Mesothelial cell of epicardium (in vitro differentiated cells): ENCODE data around the gene POLD3. TPM values are rescaled to one million over a fixed set of nuclear protein-coding genes. Genes with fewer than 3 reads are reported as not detected.

Experiments used
- DNase-seq, 2 experiments: peaks; one replicate each; pipeline ENCODE4 v3.0.0; 2021; ENCODE audit warnings: low spot score in 2 of 2; ENCODE audit not compliant: unreplicated experiment in 2 of 2
- H3K27ac Mint-ChIP-seq: 2 replicates; pipeline ENCODE4 v1.8.0; 2021; ENCODE audit warnings: mixed read lengths
- H3K27me3 Mint-ChIP-seq: 2 replicates; pipeline ENCODE4 v1.8.0; 2021; ENCODE audit warnings: low read depth, mixed read lengths
- H3K36me3 Mint-ChIP-seq: 2 replicates; pipeline ENCODE4 v1.8.0; 2021; ENCODE audit warnings: mixed read lengths
- H3K4me1 Mint-ChIP-seq: 2 replicates; pipeline ENCODE4 v1.8.0; 2021; ENCODE audit warnings: mixed read lengths
- H3K4me3 Mint-ChIP-seq: 2 replicates; pipeline ENCODE4 v1.8.0; 2021; ENCODE audit warnings: mild to moderate bottlenecking, moderate library complexity, mixed read lengths
- H3K9me3 Mint-ChIP-seq: 2 replicates; pipeline ENCODE4 v1.8.0; 2021; ENCODE audit warnings: mixed read lengths
- CTCF ChIP-seq: fragments of 200-600 bp; sonication (generic); IDR thresholded peaks from one replicate; pipeline ENCODE4 v1.5.0; 2021; ENCODE audit warnings: antibody characterized with exemption; ENCODE audit not compliant: unreplicated experiment
- total RNA-seq: library from RNA; stranded (reverse); gene quantifications from 3 replicates; pipeline ENCODE4 v1.2.1, GENCODE V29; 2021

POLD3 gene
- 21.7 to 24.9 TPM (median 23.8 TPM) in 3 replicates for total RNA-seq

- H3K36me3 Mint-ChIP-seq = peaks cover 22% of the 10 kb centered on the region
- H3K4me3 Mint-ChIP-seq = peak within 1 kb of the TSS; percentile 99
- H3K27me3 Mint-ChIP-seq = no peaks in the 10 kb centered on the region
- H3K4me1 Mint-ChIP-seq = peaks cover 19% of the 10 kb centered on the region
- DNase-seq = peak; percentile 87 to 91
- peaks cover 7% of the 10 kb centered on the region for H3K9me3 Mint-ChIP-seq
- H3K27ac Mint-ChIP-seq = peak within 1 kb of the TSS; percentile 99
- no peak for TF ChIP-seq CTCF
Observed at GRCh38 chr11:74592441-74593362, at the start of gene POLD3. Gene POLD3 (plus strand): TSS chr11:74592582. CDS start chr11:74592659, 77 bp downstream.

GRCh38 chr11:74543991-74544390 is 48.4 kb upstream of the POLD3 start:
- H3K36me3 Mint-ChIP-seq = no peaks in the 10 kb centered on the region
- no peak overlapping the region for H3K27ac Mint-ChIP-seq
- no peak for TF ChIP-seq CTCF
- H3K4me3 Mint-ChIP-seq = no peak overlapping the region
- no peaks in the 10 kb centered on the region for H3K27me3 Mint-ChIP-seq
- no peaks in the 10 kb centered on the region for H3K4me1 Mint-ChIP-seq
- H3K9me3 Mint-ChIP-seq = peaks cover 33% of the 10 kb centered on the region
- DNase-seq = no peak

- no peak for TF ChIP-seq CTCF
- Mint-ChIP-seq H3K4me1 (no peaks in the 10 kb centered on the region), H3K4me3 (no peak overlapping the region), H3K36me3 (no peaks in the 10 kb centered on the region), H3K27ac (no peak overlapping the region), H3K9me3 (peaks cover 26% of the 10 kb centered on the region), H3K27me3 (no peaks in the 10 kb centered on the region)
- no peak for DNase-seq
Observed at GRCh38 chr11:74546752-74547151, 45.6 kb upstream of the POLD3 start.

GRCh38 chr11:74550991-74551753 is 41.2 kb upstream of the POLD3 start:
- H3K27me3 Mint-ChIP-seq = no peaks in the 10 kb centered on the region
- H3K9me3 Mint-ChIP-seq = no peaks in the 10 kb centered on the region
- H3K4me1 Mint-ChIP-seq = no peaks in the 10 kb centered on the region
- H3K27ac Mint-ChIP-seq = no peak overlapping the region
- DNase-seq = no peak
- no peaks in the 10 kb centered on the region for H3K36me3 Mint-ChIP-seq
- no peak for TF ChIP-seq CTCF
- no peak overlapping the region for H3K4me3 Mint-ChIP-seq

GRCh38 chr11:74551754-74552145 is 40.6 kb upstream of the POLD3 start:
- H3K9me3 Mint-ChIP-seq = no peaks in the 10 kb centered on the region
- H3K4me3 Mint-ChIP-seq = no peak overlapping the region
- H3K27me3 Mint-ChIP-seq = no peaks in the 10 kb centered on the region
- DNase-seq = no peak
- no peaks in the 10 kb centered on the region for H3K36me3 Mint-ChIP-seq
- H3K27ac Mint-ChIP-seq = no peak overlapping the region
- TF ChIP-seq CTCF = no peak
- H3K4me1 Mint-ChIP-seq = no peaks in the 10 kb centered on the region
